ENCODE measurements around the gene ACLY. TPM values are rescaled to one million over a fixed set of nuclear protein-coding genes. Genes with fewer than 3 reads are reported as not detected.
"Not testable (repeated sequence)": the region's sequence is repeated elsewhere in the genome, so short reads cannot be mapped to it uniquely, and the experiment has no call there.

Gene ACLY
- polyA plus RNA-seq, 6 donors from 2014 or later = 34.0 to 63.5 (median 49.8) TPM

GRCh38 chr17:41931715-41932114, 13.0 kb upstream of the ACLY start:
- not testable (repeated sequence) for H3K27me3 Mint-ChIP-seq; ATAC-seq (ENCODE audit: low read depth in 2 of 2); DNase-seq; H3K9me3 Mint-ChIP-seq; H3K36me3 Mint-ChIP-seq
- peak overlapping the region in 4 of 6 donors; percentile 38 to 100 (median 83) for H3K27ac Mint-ChIP-seq
- H3K4me1 Mint-ChIP-seq = peaks cover 17 to 33% (median 30%) of the 10 kb centered on the region in 3 donors
- H3K4me3 Mint-ChIP-seq = peak overlapping the region in 3 of 8 donors; percentile 91 to 95 (median 91)

GRCh38 chr17:41930833-41931156, 12.0 kb upstream of the ACLY start:
- H3K36me3 Mint-ChIP-seq, DNase-seq, H3K9me3 Mint-ChIP-seq, H3K27me3 Mint-ChIP-seq: not testable (repeated sequence)
- Mint-ChIP-seq H3K4me1 (peaks cover 17 to 41% (median 30%) of the 10 kb centered on the region in 3 donors), H3K4me3 (peak overlapping the region; percentile 88 to 99 (median 96)), H3K27ac (peak overlapping the region; percentile 90 to 100 (median 98))
- ATAC-seq (ENCODE audit: low read depth in 2 of 2) = peak; percentile 49 to 55

GRCh38 chr17:41930009-41930832, 11.5 kb upstream of the ACLY start, which contains the start of gene ODAD4:
ODAD4 (plus strand) TSS chr17:41930617; CDS start chr17:41930724, 107 bp downstream.
- DNase-seq (peak; percentile 94), ATAC-seq (ENCODE audit: low read depth in 2 of 2) (peak; percentile 98)
- H3K4me3 Mint-ChIP-seq = peak within 1 kb of the TSS; percentile 88 to 99 (median 96)

GRCh38 chr17:41928693-41929251, 10.0 kb upstream of the ACLY start:
- no peaks in the 10 kb centered on the region for H3K27me3 Mint-ChIP-seq
- H3K36me3 Mint-ChIP-seq = no peaks in the 10 kb centered on the region
- no peak for ATAC-seq (ENCODE audit: low read depth in 2 of 2)
- no peaks in the 10 kb centered on the region for H3K9me3 Mint-ChIP-seq
- DNase-seq = no peak
- H3K27ac Mint-ChIP-seq = peak overlapping the region in 3 of 6 donors; percentile 6 to 82 (median 69)
- H3K4me1 Mint-ChIP-seq = peaks cover 20 to 49% (median 30%) of the 10 kb centered on the region in 3 donors
- peak overlapping the region in 4 of 8 donors; percentile 35 to 95 (median 90) for H3K4me3 Mint-ChIP-seq

More at GRCh38 chr17:41930009-41930832, 11.5 kb upstream of the ACLY start, which contains the start of gene ODAD4:
- H3K9me3 Mint-ChIP-seq = no peaks in the 10 kb centered on the region
- H3K27me3 Mint-ChIP-seq = no peaks in the 10 kb centered on the region
- no peaks in the 10 kb centered on the region for H3K36me3 Mint-ChIP-seq
- peaks cover 20 to 44% (median 30%) of the 10 kb centered on the region in 3 donors for H3K4me1 Mint-ChIP-seq
- peak within 1 kb of the TSS; percentile 90 to 100 (median 98) for H3K27ac Mint-ChIP-seq

GRCh38 chr17:41925991-41926590, 7.3 kb upstream of the ACLY start:
- no peak for ATAC-seq (ENCODE audit: low read depth in 2 of 2)

GRCh38 chr17:41920580-41920955, 1.8 kb upstream of the ACLY start:
- peak overlapping the region in 3 of 8 donors; percentile 72 to 93 (median 93) for H3K4me3 Mint-ChIP-seq
- H3K27ac Mint-ChIP-seq = no peak overlapping the region
- no peaks in the 10 kb centered on the region for H3K36me3 Mint-ChIP-seq

More at GRCh38 chr17:41925991-41926590, 7.3 kb upstream of the ACLY start:
- Mint-ChIP-seq H3K36me3 (no peaks in the 10 kb centered on the region), H3K27me3 (no peaks in the 10 kb centered on the region), H3K4me1 (peaks cover 16 to 43% (median 22%) of the 10 kb centered on the region in 3 donors), H3K27ac (peak overlapping the region in 2 of 6 donors; percentile 35 to 51), H3K4me3 (no peak overlapping the region), H3K9me3 (no peaks in the 10 kb centered on the region)
- DNase-seq = no peak

GRCh38 chr17:41919840-41920579, 1.3 kb upstream of the ACLY start:
- no peaks in the 10 kb centered on the region for H3K36me3 Mint-ChIP-seq
- ATAC-seq (ENCODE audit: low read depth in 2 of 2) (no peak), DNase-seq (no peak)
- no peaks in the 10 kb centered on the region for H3K9me3 Mint-ChIP-seq
- no peak overlapping the region for H3K27ac Mint-ChIP-seq
- H3K27me3 Mint-ChIP-seq = no peaks in the 10 kb centered on the region
- peak overlapping the region; percentile 53 to 95 (median 92) for H3K4me3 Mint-ChIP-seq
- H3K4me1 Mint-ChIP-seq = peaks cover 13 to 38% (median 23%) of the 10 kb centered on the region in 3 donors

More at GRCh38 chr17:41920580-41920955, 1.8 kb upstream of the ACLY start:
- ATAC-seq (ENCODE audit: low read depth in 2 of 2) (no peak), DNase-seq (no peak)
- H3K27me3 Mint-ChIP-seq = no peaks in the 10 kb centered on the region
- H3K9me3 Mint-ChIP-seq = no peaks in the 10 kb centered on the region
- peaks cover 15 to 35% (median 18%) of the 10 kb centered on the region in 3 donors for H3K4me1 Mint-ChIP-seq

- ATAC-seq (ENCODE audit: low read depth in 2 of 2) (no peak), DNase-seq (no peak)
- H3K4me1 Mint-ChIP-seq = peaks cover 16 to 41% (median 30%) of the 10 kb centered on the region in 3 donors
These were observed 540 bp upstream of the ACLY start for GRCh38 chr17:41919165-41919817.

GRCh38 chr17:41917679-41918313, 955 bp downstream of the ACLY start:
- Mint-ChIP-seq H3K27ac (peak overlapping the region in 3 of 6 donors; percentile 75 to 87 (median 83)), H3K36me3 (no peaks in the 10 kb centered on the region), H3K4me3 (peak overlapping the region; percentile 88 to 96 (median 93)), H3K4me1 (peaks cover 26 to 49% (median 44%) of the 10 kb centered on the region in 3 donors), H3K9me3 (no peaks in the 10 kb centered on the region), H3K27me3 (no peaks in the 10 kb centered on the region)
- DNase-seq (no peak), ATAC-seq (ENCODE audit: low read depth in 2 of 2) (no peak)

More at GRCh38 chr17:41919165-41919817, 540 bp upstream of the ACLY start:
- H3K9me3 Mint-ChIP-seq = no peaks in the 10 kb centered on the region
- no peaks in the 10 kb centered on the region for H3K27me3 Mint-ChIP-seq
- no peaks in the 10 kb centered on the region for H3K36me3 Mint-ChIP-seq
- H3K27ac Mint-ChIP-seq = peak overlapping the region in 4 of 6 donors; percentile 38 to 96 (median 88)
- peak overlapping the region; percentile 88 to 96 (median 93) for H3K4me3 Mint-ChIP-seq

- Mint-ChIP-seq H3K36me3 (no peaks in the 10 kb centered on the region), H3K9me3 (no peaks in the 10 kb centered on the region), H3K4me1 (peaks cover 27 to 53% (median 48%) of the 10 kb centered on the region in 3 donors), H3K27me3 (no peaks in the 10 kb centered on the region), H3K4me3 (peak overlapping the region; percentile 88 to 96 (median 93)), H3K27ac (peak overlapping the region in 3 of 6 donors; percentile 75 to 87 (median 83))
- DNase-seq (no peak), ATAC-seq (ENCODE audit: low read depth in 2 of 2) (no peak)
These were observed 1.6 kb downstream of the ACLY start for GRCh38 chr17:41917192-41917591.

- ATAC-seq (ENCODE audit: low read depth in 2 of 2) (no peak), DNase-seq (no peak)
- H3K4me3 Mint-ChIP-seq = peak overlapping the region in 5 of 8 donors; percentile 1 to 85 (median 26)
- no peak overlapping the region for H3K27ac Mint-ChIP-seq
- H3K9me3 Mint-ChIP-seq = no peaks in the 10 kb centered on the region
- H3K27me3 Mint-ChIP-seq = no peaks in the 10 kb centered on the region
- peaks cover 0 to 1% of the 10 kb centered on the region in 2 donors for H3K36me3 Mint-ChIP-seq
- H3K4me1 Mint-ChIP-seq = peaks cover 27 to 51% (median 48%) of the 10 kb centered on the region in 3 donors
These were observed 3.2 kb downstream of the ACLY start for GRCh38 chr17:41915566-41915965.

GRCh38 chr17:41915020-41915419, 3.7 kb downstream of the ACLY start:
- Mint-ChIP-seq H3K27ac (no peak overlapping the region), H3K4me3 (peak overlapping the region in 2 of 8 donors; percentile 72 to 76), H3K4me1 (peaks cover 28 to 49% (median 44%) of the 10 kb centered on the region in 3 donors), H3K27me3 (no peaks in the 10 kb centered on the region), H3K9me3 (no peaks in the 10 kb centered on the region), H3K36me3 (peaks cover 0 to 7% of the 10 kb centered on the region in 2 donors)
- ATAC-seq (ENCODE audit: low read depth in 2 of 2) (no peak), DNase-seq (no peak)

All from naive B cell (primary cell).